PC-3 (cell line): ENCODE measurements around the gene FAM228B. TPM values are rescaled to one million over a fixed set of nuclear protein-coding genes. Genes with fewer than 3 reads are reported as not detected.

Experiments
- ATAC-seq: fragments of 200-7000 bp; cut with Tn5 transposase; 2 replicates; pipeline ENCODE4 v1.9.1; 2020; ENCODE audit warnings: mild to moderate bottlenecking, moderate library complexity
- BruUV-seq: library from RNA; stranded (reverse); fragments of 400-500 nt; replicated peaks from 2 replicates; lab custom pipeline; 2021; lab: Mats Ljungman, UMichigan
- CTCF ChIA-PET: fragments of 300-600 bp; sonication (Branson Sonifier 250); formaldehyde crosslinking; loops from one replicate; lab custom pipeline; 2022; ENCODE audit warnings: antibody characterized with exemption; lab: Charles Lee
- POLR2A ChIA-PET: fragments of 300-600 bp; sonication (Branson Sonifier 250); formaldehyde crosslinking; loops from one replicate; lab custom pipeline; 2022; ENCODE audit warnings: antibody characterized with exemption; ENCODE audit not compliant: unreplicated experiment; lab: Charles Lee
- DNase-seq: peaks from one replicate; pipeline ENCODE4 v3.0.0-alpha.2; 2015
- H2AFZ ChIP-seq: fragments of 300-600 bp; sonication (generic); 2 replicates; pipeline ENCODE4 v1.6.0; 2016; ENCODE audit warnings: antibody characterized with exemption, low read length
- H3F3A ChIP-seq: fragments of 300-600 bp; sonication (generic); one replicate; pipeline ENCODE4 v1.6.0; 2017; ENCODE audit warnings: antibody characterized with exemption, low read length, control low read depth, mild to moderate bottlenecking; ENCODE audit not compliant: unreplicated experiment
- H3K27ac ChIP-seq: fragments of 300-600 bp; sonication (generic); 2 replicates; pipeline ENCODE4 v1.5.1; 2016; ENCODE audit warnings: mild to moderate bottlenecking, low read length
- H3K27me3 ChIP-seq: fragments of 300-600 bp; sonication (generic); 2 replicates; pipeline ENCODE4 v1.6.1; 2016; ENCODE audit warnings: low read length, mixed read lengths
- H3K36me3 ChIP-seq: fragments of 300-600 bp; sonication (generic); 2 replicates; pipeline ENCODE4 v1.6.1; 2016; ENCODE audit warnings: low read depth, mixed run types, low read length, mixed read lengths
- H3K4me1 ChIP-seq: fragments of 300-600 bp; sonication (generic); 2 replicates; pipeline ENCODE4 v1.5.1; 2016; ENCODE audit warnings: low read length; ENCODE audit not compliant: insufficient read depth
- H3K4me2 ChIP-seq: fragments of 300-600 bp; sonication (generic); 2 replicates; pipeline ENCODE4 v1.6.0; 2016; ENCODE audit warnings: low read length
- H3K4me3 ChIP-seq: fragments of 300-600 bp; sonication (generic); 2 replicates; pipeline ENCODE4 v1.5.1; 2016; ENCODE audit warnings: mild to moderate bottlenecking, low read length, mixed read lengths
- H3K79me2 ChIP-seq: fragments of 300-600 bp; sonication (generic); 2 replicates; pipeline ENCODE4 v1.6.1; 2017; ENCODE audit warnings: low read length, mixed read lengths
- H3K9ac ChIP-seq: fragments of 300-600 bp; sonication (generic); 2 replicates; pipeline ENCODE4 v1.6.0; 2016; ENCODE audit warnings: mild to moderate bottlenecking, low read length
- H3K9me2 ChIP-seq: fragments of 300-600 bp; sonication (generic); replicated peaks from 2 replicates; pipeline ENCODE4 v1.6.1; 2016; ENCODE audit warnings: mixed run types, low read length, mixed read lengths
- H3K9me3 ChIP-seq: fragments of 300-600 bp; sonication (generic); 2 replicates; pipeline ENCODE4 v1.6.1; 2016; ENCODE audit warnings: low read length, mixed read lengths
- H4K20me1 ChIP-seq: fragments of 300-600 bp; sonication (generic); 2 replicates; pipeline ENCODE4 v1.6.1; 2016; ENCODE audit warnings: low read length, mixed read lengths
- EZH2 ChIP-seq: fragments of 300-600 bp; sonication (generic); IDR thresholded peaks from one replicate; pipeline ENCODE4 v1.6.1; 2017; ENCODE audit warnings: antibody characterized with exemption, mild to moderate bottlenecking, low read length; ENCODE audit not compliant: unreplicated experiment
- EZH2phosphoT487 ChIP-seq: fragments of 300-600 bp; sonication (generic); IDR thresholded peaks from 2 replicates; pipeline ENCODE4 v1.6.1; 2018; ENCODE audit warnings: mild to moderate bottlenecking, antibody characterized with exemption, low read length, borderline replicate concordance
- intact Hi-C: fragments of 100-400 bp; cut with micrococcal nuclease; formaldehyde crosslinking; loops from 2 replicates; pipeline ENCODE4 v1.9.0; 2023
- total RNA-seq: library from RNA; depleted of rRNA; stranded (reverse); fragments of >200 nt; gene quantifications from 2 replicates; pipeline ENCODE4 v1.2.3, GENCODE V29; 2014; rRNA removed
- TF ChIP-seq, protein P1 (sequence below): fragments of 300-600 bp; sonication (generic); conservative IDR thresholded peaks from 2 replicates; pipeline ENCODE4 v1.5.1; 2017; ENCODE audit warnings: antibody characterized with exemption, low read depth, mild to moderate bottlenecking, low read length

FAM228B gene
- total RNA-seq, 1 experiment from 2014 or later: 4.5 TPM

DNA sequence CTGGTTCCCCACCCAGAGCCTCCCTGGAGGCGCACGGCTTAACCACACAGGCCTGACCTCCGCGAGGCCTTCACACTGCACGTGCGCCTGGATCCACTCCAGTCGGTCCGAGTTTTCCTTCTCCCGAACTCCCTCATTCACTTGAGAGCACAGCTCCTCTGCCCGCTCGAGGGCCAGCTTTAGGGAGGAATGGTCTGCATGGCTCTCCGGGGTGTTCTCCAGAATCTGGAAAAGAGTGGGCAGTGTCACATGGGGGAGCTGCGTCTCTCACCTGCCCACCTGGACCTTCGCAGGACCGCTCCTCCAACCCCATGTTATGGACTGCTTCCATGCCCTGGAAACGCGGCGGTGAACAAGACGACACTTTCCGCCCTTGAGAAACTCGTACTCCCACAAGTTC is 87.5 kb downstream of the FAM228B start:
- no peaks in the 10 kb centered on the region for H3F3A ChIP-seq
- TF ChIP-seq EZH2 (no peak), EZH2phosphoT487 (no peak)
- TF ChIP-seq, protein P1, sequence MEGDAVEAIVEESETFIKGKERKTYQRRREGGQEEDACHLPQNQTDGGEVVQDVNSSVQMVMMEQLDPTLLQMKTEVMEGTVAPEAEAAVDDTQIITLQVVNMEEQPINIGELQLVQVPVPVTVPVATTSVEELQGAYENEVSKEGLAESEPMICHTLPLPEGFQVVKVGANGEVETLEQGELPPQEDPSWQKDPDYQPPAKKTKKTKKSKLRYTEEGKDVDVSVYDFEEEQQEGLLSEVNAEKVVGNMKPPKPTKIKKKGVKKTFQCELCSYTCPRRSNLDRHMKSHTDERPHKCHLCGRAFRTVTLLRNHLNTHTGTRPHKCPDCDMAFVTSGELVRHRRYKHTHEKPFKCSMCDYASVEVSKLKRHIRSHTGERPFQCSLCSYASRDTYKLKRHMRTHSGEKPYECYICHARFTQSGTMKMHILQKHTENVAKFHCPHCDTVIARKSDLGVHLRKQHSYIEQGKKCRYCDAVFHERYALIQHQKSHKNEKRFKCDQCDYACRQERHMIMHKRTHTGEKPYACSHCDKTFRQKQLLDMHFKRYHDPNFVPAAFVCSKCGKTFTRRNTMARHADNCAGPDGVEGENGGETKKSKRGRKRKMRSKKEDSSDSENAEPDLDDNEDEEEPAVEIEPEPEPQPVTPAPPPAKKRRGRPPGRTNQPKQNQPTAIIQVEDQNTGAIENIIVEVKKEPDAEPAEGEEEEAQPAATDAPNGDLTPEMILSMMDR: no peak
- no peaks in the 10 kb centered on the region for H3K36me3 ChIP-seq
- H3K9ac ChIP-seq: no peak overlapping the region
- H3K27me3 ChIP-seq: no peaks in the 10 kb centered on the region
- DNase-seq (no peak), ATAC-seq (no peak)
- H3K4me3 ChIP-seq: no peak overlapping the region
- H2AFZ ChIP-seq: no peak overlapping the region
- no peaks in the 10 kb centered on the region for H3K4me1 ChIP-seq
- H3K27ac ChIP-seq: no peak overlapping the region
- H3K4me2 ChIP-seq: no peak overlapping the region
- no peaks in the 10 kb centered on the region for H3K9me3 ChIP-seq
- no peaks in the 10 kb centered on the region for H3K9me2 ChIP-seq
- intact Hi-C loops: no loop called here
- ChIA-PET CTCF (no interaction called here), POLR2A (no interaction called here)
- H4K20me1 ChIP-seq: no peaks in the 10 kb centered on the region
- BruUV-seq: no TSS peak
- no peaks in the 10 kb centered on the region for H3K79me2 ChIP-seq

DNA sequence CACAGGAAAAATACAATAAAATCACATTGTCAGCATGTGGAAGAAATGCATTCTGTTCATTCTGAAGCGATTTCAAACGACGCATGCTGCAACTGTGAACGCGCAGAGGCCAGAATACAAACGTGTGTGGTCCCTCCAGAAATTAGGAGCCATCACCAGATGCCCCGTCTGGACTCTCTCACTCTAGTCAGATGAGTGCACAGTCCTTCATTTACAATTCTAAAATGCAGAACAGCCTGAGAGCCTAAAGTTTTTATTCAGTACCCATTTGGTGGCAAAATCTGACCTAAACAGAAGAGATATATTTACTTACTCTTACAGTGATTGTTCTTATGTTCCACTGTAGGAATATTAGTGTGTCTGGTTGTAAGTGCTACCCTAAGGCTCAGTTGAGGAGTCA is 88.1 kb downstream of the FAM228B start:
- H3F3A ChIP-seq: no peaks in the 10 kb centered on the region
- CTCF ChIA-PET: no interaction called here
- BruUV-seq: no TSS peak

DNA sequence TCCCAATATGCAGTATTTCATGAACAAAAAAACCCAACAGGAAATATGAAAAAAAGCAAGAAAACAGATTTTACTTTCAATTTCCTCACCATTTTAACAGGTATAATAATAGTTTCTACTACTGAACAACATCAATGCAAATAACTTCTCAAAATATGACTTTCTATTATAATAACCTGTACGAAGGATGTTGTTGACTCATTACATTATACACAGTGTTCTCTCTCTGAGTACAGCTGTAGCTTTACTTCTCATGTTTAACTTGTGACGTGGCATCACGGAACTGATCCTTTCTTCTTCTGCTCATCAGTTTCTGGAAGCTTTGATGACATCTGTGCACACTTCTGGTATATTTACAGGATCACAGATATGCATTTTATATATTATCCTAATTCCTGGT is 91.6 kb downstream of the FAM228B start:
- DNase-seq (no peak), ATAC-seq (no peak)
- Histone ChIP-seq H3K27ac (no peak overlapping the region), H3K4me1 (no peaks in the 10 kb centered on the region), H3K79me2 (no peaks in the 10 kb centered on the region), H3K9me2 (no peaks in the 10 kb centered on the region), H3K36me3 (no peaks in the 10 kb centered on the region), H3F3A (no peaks in the 10 kb centered on the region), H4K20me1 (no peaks in the 10 kb centered on the region), H3K9ac (no peak overlapping the region), H3K4me2 (no peak overlapping the region), H2AFZ (no peak overlapping the region), H3K27me3 (no peaks in the 10 kb centered on the region), H3K4me3 (no peak overlapping the region), H3K9me3 (no peaks in the 10 kb centered on the region)
- TF ChIP-seq, protein P1: no peak
- TF ChIP-seq EZH2phosphoT487 (no peak), EZH2 (no peak)
- ChIA-PET POLR2A (no interaction called here), CTCF (no interaction called here)
- BruUV-seq: no TSS peak
- intact Hi-C loops: no loop called here

More for the DNA sequence above, 88.1 kb downstream of the FAM228B start:
- DNase-seq: no peak
- H3K4me2 ChIP-seq: no peak overlapping the region
- no peak overlapping the region for H3K27ac ChIP-seq
- no peaks in the 10 kb centered on the region for H3K79me2 ChIP-seq
- no peak overlapping the region for H3K4me3 ChIP-seq
- no peaks in the 10 kb centered on the region for H3K36me3 ChIP-seq
- H3K27me3 ChIP-seq: no peaks in the 10 kb centered on the region
- H3K4me1 ChIP-seq: no peaks in the 10 kb centered on the region
- intact Hi-C loops: no loop called here
- H3K9me3 ChIP-seq: no peaks in the 10 kb centered on the region
- POLR2A ChIA-PET: no interaction called here
- ATAC-seq: no peak
- TF ChIP-seq, protein P1: no peak
- TF ChIP-seq EZH2 (no peak), EZH2phosphoT487 (no peak)
- H4K20me1 ChIP-seq: no peaks in the 10 kb centered on the region
- H3K9ac ChIP-seq: no peak overlapping the region
- H2AFZ ChIP-seq: no peak overlapping the region
- H3K9me2 ChIP-seq: no peaks in the 10 kb centered on the region

Other genes starting within 250 kb of the FAM228B start
- 8.6 TPM in 2 replicates for gene ATAD2B, start 196.3 kb upstream of the FAM228B start, total RNA-seq
- 14.2 and 15.4 TPM in 2 replicates for gene UBXN2A, start 183.0 kb upstream of the FAM228B start, total RNA-seq
- not detected in 2 replicates for gene MFSD2B, start 113.4 kb upstream of the FAM228B start, total RNA-seq
- gene WDCP, start 76.1 kb upstream of the FAM228B start, total RNA-seq: 5.6 and 11.5 TPM in 2 replicates
- gene FKBP1B, start 73.7 kb upstream of the FAM228B start, total RNA-seq: 2.1 and 2.7 TPM in 2 replicates
- gene SF3B6, start 47.1 kb upstream of the FAM228B start, total RNA-seq: 139 and 220 TPM in 2 replicates
- gene TP53I3, start 38.6 kb upstream of the FAM228B start, total RNA-seq: 37.0 and 42.4 TPM in 2 replicates
- gene PFN4, start 135 bp upstream of the FAM228B start, total RNA-seq: 0.44 and 2.3 TPM in 2 replicates
- gene FAM228A, start 51.6 kb downstream of the FAM228B start, total RNA-seq: not detected in 2 replicates
- gene ITSN2, start 237.1 kb downstream of the FAM228B start, total RNA-seq: 21.9 and 37.3 TPM in 2 replicates